NCI-H187 treated with DMSO at 0.1 percent for 48 hours (cell line): ENCODE data around the gene RASA3.

Source experiments
- DNase-seq: peaks from one replicate; lab custom pipeline; 2025; lab: John Stamatoyannopoulos, UW

RASA3 gene

DNA sequence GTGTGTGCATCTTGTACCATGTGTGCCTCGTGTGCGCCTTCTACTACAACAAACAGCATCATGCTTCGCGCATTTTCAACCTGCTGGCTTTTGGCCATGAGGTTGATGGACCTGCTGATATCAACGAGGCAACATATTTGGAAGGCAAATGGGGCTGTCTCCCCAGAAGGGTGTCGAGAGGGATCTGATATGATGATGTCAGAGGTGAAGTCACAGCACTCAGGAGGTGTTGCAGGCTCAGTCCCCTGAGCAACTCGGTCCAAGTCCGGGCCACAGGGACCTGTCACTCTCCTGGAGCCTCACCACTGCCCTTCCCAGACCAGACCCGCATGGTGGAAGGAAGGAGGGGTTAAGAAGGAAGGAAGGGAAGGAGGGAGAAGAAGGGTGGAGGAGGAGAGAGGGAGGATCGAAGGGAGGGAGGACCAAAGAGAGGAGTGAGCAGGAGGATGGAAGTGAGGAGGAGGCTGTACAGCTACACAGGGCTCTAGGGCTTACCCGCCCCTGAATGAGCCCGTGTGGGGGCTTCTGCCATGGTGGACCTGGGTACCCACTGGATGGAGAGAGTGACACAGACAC, 151.8 kb downstream of the RASA3 start:
- DNase-seq, result no peak

DNA sequence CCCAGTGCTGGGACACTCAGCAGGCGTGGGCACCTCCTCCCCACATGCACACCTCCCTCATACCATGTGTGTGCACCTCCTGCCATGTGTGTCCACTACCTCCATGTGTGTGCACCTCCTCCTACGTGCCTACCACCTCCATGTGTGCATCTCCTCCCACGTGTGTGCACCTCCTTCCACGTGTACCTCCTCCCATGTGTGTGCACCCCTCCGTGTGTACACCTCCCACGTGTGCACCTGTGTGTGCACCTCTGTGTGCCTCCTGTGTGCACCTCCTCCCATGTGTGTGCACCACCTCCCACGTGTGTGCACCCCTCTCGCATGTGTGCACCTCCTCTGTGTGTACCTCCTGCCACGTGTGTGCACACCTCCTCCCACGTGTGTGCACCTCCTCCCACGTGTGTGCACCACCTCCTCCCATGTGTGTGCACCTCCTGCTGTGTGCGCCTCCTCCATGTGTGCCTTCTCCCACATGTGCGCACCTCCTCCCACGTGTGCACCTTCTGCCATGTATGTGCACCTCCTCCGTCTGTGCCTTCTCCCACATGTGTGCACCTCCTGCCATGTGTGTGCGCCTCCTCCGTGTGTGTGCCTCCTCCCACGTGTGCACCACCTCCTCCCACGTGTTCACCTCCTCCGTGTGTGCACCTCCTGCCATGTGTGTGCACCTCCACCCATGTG, 152.5 kb downstream of the RASA3 start:
- DNase-seq, result no peak

DNA sequence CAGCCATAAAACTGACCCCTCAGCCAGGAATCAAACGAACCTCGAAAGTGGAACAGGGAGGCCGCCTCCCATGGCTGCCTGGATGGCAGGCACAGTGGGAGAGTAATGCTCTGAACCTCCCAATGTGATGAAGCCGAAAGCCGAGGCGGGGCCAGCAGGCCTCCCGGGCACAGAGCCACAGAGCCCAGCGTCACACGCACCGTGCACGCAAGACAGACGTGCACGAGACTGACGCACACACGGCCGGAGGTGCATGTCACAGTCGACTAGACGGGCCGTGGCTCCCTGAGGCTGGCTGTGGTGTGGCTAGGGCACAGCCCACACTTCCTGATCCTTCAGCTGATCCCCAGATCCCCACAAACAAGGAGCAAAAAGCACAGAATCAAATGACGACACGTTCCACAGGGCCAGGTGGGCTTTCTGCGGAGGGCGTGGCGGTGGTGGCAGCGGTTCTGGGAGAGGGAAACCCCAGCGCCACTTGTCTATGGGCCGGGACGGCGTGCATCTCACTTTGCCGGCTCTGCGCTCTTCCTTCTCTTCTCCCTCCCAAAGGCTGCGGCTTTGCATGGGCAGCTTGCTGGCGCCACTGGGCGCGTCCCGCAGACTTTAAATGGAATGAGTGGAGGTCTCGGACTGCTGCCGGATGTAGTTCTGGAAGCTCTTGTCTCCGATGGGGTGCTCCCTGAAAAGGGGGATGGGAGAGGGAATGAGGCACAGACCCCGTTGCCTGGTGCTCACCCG, 153.5 kb downstream of the RASA3 start:
- DNase-seq, result no peak

DNA sequence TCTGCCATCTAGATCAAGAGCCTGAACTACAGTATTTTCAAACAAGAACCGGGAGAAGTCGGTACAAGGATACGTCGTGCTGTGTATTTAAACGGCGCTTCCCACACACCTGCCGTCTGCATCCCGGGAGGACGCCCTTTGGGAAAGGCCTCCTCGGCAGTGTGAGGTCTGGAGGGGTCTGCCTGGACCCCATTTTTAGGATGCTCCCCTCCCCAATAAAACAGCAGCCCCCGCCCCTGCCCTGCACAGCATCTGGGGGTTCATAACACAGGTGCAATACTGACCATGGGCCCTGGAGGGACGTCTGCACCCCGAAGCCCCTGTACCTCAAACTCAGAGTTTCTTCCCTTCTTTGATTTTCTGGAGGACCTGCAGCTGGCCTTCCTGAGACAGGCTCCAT, 154.4 kb downstream of the RASA3 start:
- DNase-seq, result no peak

DNA sequence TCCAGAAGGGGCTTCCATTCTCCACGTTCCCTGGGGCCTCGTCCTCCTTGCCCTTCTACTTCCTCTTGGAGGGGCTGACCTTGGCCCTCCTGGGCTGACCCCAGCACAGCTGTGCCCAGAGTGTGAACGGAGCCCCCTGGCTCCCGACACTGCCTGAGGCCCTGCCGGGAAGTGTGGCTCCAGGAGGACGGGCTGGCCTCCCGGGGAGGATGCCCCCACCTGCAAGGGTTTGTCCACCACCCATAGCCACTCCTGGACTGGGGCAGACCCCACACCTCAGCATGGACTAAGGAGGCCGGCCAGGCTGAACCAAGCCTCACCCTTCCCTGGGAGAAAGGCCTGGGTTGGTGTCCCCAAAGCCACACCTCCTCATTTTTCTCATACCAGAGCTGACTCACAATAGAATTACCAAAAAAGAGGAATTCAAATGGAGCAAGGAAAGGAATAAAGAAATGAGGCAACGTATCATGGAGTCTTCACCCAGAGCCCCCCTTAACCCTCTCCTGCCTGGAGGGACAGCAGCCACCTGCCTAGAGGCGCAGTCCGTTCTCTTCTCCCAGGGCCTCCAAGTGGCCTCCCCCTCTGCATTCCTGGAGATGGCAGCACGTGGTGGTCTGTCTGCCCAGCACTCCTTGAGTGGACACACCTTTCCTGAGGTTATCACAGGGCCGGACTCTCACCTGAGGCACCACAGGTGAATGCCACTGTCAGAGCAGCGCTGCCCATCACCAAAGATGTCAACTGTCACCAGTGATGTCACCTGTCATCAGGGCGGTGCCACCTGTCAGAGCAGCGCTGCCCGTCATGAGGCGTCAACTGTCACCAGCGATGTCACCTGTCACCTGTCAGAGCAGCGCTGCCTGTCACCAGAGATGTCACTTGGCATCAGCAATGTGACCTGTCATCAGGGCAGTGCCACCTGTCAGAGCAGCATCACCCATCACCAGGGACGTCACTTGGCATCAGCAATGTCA, 155.4 kb downstream of the RASA3 start:
- DNase-seq, result no peak

DNA sequence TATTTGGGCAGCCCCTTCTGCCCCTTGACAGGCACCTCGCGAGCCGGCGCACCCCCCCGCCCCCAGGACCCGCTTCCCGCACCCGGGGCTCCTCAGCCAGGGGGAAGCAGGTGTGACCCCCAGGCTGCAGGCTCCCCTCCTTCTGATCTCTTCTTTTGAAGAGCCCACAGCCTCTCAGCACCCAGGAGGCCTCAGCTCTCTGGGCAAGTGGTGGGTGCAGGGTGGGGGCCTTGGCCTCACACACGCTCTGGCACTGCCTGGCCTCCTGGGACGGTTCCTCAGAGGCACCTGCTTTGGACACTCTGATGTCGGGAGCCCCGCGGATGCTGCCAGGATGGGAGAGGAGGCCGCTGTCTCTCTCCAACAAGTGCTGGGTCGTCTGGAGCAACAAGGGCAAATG, 157.0 kb downstream of the RASA3 start:
- DNase-seq, result no peak

DNA sequence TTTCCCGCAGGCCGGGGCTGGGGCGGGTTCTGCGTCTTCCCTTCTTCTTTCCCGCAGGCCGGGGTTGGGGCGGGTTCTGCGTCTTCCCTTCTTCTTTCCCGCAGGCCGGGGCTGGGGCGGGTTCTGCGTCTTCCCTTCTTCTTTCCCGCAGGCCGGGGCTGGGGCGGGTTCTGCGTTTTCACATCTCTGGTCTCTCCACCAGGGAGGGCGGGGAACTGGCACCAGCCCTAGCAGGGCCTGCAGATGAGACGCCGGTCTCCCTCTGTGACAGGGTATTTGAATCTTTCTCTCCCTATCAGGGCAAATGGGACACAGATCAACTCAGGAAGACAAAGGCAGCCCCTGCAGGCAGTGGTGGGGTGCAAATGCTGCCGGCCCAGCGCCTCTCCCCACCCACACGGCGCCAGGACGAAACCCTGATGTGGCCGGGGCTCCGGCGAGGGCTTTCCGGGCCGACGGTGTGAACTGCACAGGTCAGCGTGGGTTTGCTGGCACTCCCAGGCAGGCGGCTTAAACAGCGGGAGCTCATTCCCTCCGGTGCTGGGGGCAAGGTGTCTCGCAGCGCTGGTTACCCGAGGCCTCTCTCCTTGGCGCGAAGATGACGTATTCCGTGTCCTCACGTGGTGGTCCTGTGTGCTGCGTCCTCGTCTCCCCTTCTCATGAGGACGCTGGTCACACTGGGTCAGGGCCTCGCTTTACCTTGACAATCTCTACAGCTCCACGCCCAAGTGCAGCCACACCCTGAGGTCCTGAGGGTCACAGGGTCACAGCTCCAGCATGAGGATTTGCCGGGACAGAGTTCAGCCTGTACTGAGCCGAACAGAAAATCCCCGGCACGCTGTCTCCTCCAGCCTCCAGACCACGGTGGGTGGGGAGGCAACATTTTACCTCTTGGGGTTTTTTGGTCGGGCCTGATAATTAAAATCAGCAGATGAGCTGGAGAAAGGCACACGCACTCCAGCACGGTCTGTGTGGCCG, 157.8 kb downstream of the RASA3 start:
- no peak for DNase-seq

DNA sequence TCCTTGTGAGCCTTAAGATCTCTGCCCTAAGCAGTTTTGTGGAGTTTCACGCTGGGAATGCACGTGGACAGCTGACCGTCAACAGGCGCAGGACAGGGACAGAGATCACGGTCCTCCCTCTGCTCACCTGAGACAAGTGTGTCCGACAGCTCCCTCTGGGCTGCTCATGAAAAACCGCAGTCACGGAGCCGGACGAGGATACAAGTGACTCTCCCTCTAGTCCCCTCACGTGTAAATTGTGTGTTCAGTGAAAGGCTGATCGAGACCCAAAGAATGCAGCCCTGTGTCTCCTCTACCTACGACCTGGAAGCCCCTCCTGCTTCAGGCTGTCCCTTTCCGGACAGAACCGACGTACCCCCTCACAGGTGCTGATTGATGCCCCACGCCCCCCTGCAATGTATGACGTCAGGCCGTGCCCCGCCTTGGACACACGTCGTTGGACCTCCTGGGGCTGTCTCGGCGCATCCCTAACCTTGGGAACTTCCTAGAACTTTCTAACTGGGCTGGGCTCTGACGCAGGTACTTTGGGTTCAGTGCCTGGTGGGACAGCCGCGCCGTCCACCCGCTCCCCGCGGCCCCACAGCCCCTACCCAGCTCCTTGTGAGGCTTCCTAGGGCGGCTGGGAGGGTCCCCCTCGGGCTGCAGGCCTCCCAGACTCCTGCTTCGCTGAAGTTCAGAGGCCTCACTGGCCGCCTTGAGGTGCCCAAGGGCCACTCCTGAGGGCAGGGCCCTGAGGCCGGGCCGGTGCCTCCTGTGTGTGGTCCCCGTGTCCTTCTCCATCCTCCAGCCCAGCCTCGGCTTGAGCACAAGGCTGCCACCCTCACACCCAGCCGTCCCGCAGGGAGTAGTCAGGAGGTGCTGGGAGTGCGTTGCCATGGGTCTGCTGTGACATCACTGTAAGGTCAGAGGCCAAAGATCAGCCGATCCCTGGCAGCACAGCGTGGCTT, 158.9 kb downstream of the RASA3 start, which contains the start of gene C13orf46:
Gene C13orf46, minus strand, starts transcription at position 859 of the 947 bp plus-strand sequence. Its CDS starts 79 bp downstream, at position 780.
- DNase-seq, result no peak

DNA sequence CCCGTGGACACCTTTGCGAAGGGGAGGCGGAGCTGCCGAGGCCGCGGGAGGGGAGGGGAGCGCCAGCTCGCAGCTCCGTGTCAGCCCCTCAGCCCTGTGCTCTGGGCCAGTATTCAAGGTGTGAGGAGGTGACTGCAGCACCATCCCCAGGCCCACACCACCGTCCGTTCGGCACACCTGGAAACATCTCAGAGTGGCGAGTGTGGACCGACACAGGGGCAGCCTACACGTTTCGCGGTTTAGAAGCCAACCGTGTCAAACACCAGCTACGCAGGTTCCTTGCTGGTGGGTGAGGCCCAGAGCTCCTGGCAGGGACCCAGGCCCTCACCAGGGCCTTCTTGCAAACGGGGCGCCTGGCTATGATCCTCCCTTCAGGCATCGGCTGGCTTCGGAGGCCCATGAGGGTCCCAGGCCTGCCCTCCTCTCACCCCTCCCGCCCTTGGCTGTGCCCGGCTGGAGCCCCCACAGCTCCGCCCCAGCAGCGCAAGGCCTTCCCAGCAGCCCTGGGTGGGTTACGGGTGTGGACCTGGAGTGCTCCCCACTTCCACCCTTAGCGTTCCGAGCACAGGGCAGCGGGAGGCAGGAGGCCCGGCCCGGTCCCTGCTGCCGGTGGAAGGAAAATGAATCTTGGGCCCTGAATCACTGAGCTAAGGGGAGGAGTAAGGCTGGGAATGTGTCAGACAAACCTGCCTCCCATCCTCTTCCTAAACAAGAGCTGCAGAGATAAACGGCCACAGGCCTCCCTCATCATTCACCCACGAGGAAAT, 159.8 kb downstream of the RASA3 start:
- DNase-seq, result no peak

DNA sequence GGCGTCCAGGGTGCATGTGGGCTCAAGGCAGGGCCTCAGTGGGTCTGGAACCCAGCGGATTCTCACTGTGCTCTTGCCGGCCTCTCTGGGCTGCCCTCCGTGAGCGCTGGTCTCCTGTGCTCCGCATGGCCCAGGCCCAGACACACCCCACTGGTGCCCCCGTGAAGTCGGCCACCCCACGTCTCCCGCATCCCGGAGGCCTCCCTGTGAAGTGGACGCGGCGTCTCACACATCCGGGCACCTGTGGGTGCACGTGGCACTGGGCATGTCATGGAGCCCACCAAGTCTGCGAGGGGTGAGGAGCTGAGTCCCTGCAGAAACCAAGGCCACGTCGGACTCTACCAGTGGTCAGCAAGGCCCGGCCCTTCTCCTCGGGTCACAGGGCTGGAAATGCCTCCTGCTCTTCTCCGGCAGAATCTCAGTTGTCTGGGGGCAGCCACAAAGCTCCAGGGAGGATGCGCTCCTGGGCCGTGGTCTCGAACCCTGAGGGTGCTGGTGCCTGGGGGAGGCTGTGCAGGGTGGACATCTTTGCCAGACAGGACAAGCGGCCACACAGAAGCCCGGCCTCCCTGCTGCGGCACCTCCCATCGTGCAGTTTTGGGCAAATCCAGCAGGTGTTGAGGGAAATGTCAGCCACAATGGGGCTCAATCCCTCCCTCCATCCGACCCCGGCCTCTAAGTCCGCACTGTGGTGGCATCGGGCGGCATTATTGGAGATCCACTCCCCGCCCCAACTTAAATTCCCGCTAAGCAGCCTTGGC, 160.8 kb downstream of the RASA3 start:
- DNase-seq, result no peak

DNA sequence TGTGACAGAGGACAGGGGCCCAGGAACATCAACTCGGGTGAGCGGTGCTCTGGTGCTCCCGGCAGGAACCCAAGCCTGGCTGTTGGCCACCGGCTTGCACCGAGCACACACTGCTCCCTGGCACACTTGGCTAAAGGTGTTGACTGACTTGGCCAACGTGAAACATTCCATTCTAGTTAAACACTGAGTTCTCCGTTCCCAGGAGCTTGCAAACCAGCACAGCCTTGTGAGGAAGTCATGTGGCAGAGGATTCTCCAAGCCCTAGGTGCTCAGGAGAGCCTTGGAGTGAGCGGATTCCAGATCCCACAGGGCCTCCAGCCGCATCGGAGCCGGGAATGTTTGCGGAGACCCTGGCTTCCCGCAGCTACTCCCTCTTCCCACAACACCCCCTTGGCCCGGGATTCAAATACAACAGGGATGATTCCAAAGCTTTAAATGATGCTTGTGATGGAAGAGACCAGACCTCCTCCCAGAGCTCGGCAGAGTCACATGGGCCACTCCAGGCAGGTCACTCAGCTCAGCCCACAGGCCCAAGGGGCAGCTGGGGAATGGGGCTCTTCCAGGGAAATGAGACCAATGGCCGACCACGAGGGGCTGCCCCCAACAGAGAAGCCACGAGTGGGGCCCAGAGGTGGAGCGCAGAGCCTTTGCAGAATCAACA, 161.5 kb downstream of the RASA3 start:
- no peak for DNase-seq

DNA sequence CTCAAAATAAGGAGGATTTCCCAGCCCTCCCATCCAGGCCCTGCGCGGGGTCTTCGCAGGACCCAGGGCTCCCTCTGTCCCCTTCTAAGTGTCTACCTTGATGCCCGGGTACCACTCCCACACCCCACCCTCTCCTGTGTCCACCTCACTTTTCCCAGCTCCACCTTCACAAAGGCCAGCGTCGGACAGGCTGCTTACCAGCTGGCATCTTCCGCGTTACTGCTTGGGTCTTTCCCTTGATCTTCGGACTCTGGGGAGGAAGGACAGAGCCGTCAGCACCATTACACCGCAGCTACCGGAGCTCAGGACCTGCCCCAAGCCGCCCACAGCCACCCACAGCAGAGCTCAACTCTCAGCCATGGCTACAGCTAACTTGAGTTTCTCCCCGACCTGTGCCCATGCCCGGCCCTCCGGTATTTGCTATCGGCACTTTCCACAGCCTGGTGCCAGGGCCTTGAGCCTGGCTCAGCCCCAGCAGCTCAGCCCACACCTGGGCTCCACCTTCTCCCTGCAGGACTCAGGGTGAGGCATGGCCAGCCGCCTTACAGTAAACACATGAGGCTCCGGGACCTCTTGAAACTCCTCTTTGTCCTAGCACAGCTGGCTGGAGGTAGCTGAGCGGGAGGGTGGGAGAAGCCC, 162.3 kb downstream of the RASA3 start:
- DNase-seq, result no peak

DNA sequence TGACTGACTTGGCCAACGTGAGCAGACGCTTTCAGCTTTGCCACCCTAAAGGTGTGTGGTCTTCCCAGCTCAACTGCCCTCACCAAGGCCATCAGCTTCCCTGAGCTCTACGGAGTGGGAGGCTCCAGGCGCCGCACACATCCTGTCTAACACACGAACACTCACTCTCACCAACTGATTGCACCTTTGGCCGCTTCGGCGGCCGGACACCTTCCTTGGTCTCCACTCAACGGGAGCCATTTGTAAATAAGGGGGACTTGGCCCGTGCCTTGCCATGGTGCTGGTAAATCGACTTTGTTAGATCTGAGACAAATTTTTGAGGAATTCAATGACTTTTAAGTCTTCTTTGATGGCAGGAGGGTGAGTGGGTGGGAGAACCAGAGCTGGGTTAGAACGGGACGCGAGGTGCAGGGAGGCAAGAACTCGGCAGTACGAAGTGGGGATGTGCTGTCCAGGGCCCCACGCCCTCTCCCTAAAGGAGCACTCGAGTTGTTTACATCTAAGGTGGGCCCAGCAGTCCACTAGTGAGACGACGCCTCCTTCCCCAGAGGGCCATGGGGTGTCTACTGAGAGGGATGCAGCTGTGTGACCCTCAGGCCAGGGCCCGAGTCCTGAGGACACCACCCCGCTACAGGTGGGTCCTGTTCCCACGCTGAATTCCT, 163.0 kb downstream of the RASA3 start:
- no peak for DNase-seq

DNA sequence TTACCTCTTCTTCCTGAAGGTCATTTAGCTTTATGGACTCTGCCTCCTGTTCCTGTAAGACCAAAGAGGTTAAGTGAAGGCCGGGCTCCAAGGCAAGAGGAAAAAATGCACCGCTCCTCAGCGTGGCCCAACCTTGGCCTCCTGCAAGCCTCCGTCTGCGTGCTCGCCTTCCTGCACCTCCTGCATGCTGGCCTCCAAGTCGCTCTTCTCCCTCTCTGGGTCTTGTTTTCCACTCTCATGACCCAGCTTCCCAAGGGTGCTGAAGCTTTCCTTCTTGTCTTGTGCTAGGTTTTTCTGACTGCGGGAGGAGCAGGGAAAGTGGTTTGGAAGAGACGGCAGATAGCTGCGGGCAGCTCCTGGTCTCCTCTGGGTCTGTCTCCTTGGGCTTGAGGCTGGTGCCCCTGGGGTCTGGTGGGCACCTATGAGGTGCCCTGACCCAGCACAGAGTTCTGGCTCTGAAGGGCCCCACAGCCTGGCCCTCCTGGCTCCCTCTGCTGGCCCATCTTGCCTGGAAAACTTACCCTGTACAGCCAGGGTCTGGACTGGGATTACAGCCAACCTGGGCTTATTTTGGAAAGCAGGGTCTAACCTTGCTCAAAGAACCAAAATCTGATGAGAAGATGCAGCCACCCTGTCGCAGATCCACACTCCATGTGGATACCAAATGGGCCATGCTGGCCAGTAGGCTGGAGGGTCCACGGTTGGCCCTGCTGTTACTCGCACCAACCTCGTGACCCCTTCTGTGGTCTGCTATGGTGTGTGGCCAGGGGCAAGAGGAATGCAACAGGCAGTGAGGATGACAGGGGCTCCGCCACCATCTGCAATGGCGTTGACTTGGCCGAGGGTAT, 163.7 kb downstream of the RASA3 start:
- no peak for DNase-seq

DNA sequence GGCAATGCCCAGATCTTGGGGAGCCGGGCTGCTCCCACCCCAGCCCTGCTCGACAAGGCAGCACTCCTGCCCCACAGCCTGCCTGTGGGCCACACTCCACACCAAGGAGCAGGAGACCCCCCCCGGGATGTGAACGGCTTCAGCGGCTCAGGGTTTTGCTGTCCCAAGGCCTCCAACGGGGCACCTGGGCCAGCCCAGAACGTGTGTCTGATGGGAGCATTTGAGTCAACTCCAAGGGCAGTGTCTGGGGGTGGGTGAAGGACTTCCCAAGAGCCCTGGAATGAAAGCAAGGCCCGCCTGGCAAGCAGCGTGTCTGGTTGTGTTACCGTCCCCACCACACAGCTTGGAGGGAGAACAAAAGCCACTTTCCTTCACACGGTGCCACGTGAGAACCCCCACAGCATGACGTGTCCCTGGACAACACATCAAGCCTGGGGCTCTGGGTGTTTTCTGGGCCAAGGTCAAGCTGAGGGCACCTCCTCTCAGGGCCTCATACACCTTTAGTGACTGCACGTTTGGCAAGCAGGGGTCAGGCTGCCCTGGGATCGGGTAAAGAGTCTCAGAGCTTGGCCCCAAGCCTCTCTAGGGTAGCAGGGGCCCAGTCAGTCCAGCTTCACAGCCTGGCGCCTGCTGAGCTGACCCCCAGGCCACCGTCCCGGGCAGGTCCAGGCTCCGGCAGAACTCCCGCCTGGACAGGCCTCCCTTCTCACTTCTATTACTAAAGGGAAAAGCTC, 164.5 kb downstream of the RASA3 start:
- no peak for DNase-seq
